ENCODE results near the gene AIF1L. TPM values are rescaled to one million over a fixed set of nuclear protein-coding genes. Genes with fewer than 3 reads are reported as not detected.

The AIF1L gene
- total and polyA plus RNA-seq, 2 of the 4 experiments (the other 2 are of a cell fraction) = 0.18 to 0.19 TPM

DNA sequence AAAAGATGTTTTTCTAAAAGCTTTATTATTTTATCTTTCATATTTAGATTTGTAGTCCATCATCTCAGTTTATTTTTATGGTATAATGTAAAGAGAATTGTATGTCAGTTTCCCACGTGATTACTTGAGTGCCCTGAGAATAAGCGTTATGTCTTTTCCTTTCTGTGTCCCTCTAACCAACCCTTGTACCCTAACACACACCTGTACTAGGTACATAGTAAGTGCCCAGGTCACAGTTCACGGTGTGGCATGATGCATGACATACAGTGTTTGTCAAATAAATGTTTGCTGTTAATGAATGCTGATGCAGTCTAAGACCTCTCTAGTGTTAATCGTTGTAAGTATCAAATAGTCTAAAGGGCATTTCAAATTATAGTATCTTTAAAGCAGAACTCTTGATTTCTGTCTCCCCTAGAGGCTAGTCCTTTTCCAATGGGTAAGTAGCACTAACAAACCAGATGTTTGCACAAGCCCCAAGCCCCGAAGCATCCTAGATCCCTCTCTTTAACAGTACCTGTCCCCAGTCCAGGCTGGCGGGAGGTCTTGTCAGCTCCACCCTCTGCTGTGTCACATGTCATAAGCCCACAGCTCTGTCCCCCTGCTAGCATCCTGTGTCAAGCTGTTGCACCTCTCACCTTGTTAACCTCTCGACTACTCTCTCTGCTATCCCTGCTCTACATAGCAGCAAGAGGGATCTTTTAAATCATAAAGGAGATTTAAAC is 52.8 kb downstream of the AIF1L start:
- no peak overlapping the region for H4K8ac ChIP-seq (ENCODE audit: low read depth in 2 of 2, low read length in 2 of 2)

More for the DNA sequence above, 52.8 kb downstream of the AIF1L start:
- no peak overlapping the region for H3K9ac ChIP-seq (ENCODE audit: low read depth, low read length)
- ATAC-seq (ENCODE audit: low read depth) (no peak), DNase-seq (no peak)
- H3K27ac ChIP-seq (ENCODE audit: insufficient read depth, low read length) = no peak overlapping the region
- no peaks in the 10 kb centered on the region for H3K4me1 ChIP-seq (ENCODE audit: control insufficient read depth, insufficient read depth, low read length)
- TF ChIP-seq MAFK (IDR thresholded peaks at IDR 0.05; ENCODE audit: low read depth, low read length) = no peak
- TF ChIP-seq NFE2L2 (IDR thresholded peaks at IDR 0.05; ENCODE audit: low read depth, low read length) = no peak
- TF ChIP-seq, protein P1, sequence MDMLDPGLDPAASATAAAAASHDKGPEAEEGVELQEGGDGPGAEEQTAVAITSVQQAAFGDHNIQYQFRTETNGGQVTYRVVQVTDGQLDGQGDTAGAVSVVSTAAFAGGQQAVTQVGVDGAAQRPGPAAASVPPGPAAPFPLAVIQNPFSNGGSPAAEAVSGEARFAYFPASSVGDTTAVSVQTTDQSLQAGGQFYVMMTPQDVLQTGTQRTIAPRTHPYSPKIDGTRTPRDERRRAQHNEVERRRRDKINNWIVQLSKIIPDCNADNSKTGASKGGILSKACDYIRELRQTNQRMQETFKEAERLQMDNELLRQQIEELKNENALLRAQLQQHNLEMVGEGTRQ (IDR thresholded peaks at IDR 0.05; ENCODE audit: low read depth, low read length) = no peak
- no peak for TF ChIP-seq POLR2A (IDR thresholded peaks at IDR 0.05; ENCODE audit: low read depth, low read length)
- no peak for TF ChIP-seq RFX5 (IDR thresholded peaks at IDR 0.05; ENCODE audit: low read depth, low read length)
- TF ChIP-seq, protein P2, sequence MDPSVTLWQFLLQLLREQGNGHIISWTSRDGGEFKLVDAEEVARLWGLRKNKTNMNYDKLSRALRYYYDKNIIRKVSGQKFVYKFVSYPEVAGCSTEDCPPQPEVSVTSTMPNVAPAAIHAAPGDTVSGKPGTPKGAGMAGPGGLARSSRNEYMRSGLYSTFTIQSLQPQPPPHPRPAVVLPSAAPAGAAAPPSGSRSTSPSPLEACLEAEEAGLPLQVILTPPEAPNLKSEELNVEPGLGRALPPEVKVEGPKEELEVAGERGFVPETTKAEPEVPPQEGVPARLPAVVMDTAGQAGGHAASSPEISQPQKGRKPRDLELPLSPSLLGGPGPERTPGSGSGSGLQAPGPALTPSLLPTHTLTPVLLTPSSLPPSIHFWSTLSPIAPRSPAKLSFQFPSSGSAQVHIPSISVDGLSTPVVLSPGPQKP (IDR thresholded peaks at IDR 0.05; ENCODE audit: borderline replicate concordance, low read depth, low read length) = no peak
- H2BK5ac ChIP-seq (ENCODE audit: low read depth, low read length, poor library complexity, severe bottlenecking) = no peak overlapping the region
- H3K27me3 ChIP-seq (ENCODE audit: control insufficient read depth, insufficient read depth, low read length) = no peaks in the 10 kb centered on the region
- dilution Hi-C loops (cut with HindIII; ENCODE audit: low sequenced_read_pairs, unreplicated experiment) (no loop called here), intact Hi-C loops (cut with micrococcal nuclease) (loop anchor here (10.0 kb wide), 1 partner anchor 326 kb away; no protein-coding TSS in a partner anchor), in situ Hi-C loops (cut with MboI; ENCODE audit: low sequenced_read_pairs) (loop anchor here (25.0 kb wide), 1 partner anchor 1188 kb away; no protein-coding TSS in a partner anchor)
- no peak overlapping the region for H2AFZ ChIP-seq (replicated peaks; ENCODE audit: low read length, poor library complexity)
- no CpG with 5 or more reads among the region's 7 CpGs for WGBS, 2 experiments (ENCODE audit: extremely low coverage in 2 of 2, insufficient read length in 1 of 2)
- H3K4me3 ChIP-seq (ENCODE audit: insufficient read depth, low read depth, low read length) = no peak overlapping the region
- H2BK120ac ChIP-seq (ENCODE audit: low read depth, low read length) = no peak overlapping the region
- H2BK20ac ChIP-seq (ENCODE audit: low read depth, low read length) = no peak overlapping the region
- no peak overlapping the region for H4K5ac ChIP-seq (ENCODE audit: low read depth, low read length)
- H3K4me2 ChIP-seq (ENCODE audit: low read depth, low read length) = no peak overlapping the region
- H2AK5ac ChIP-seq (ENCODE audit: low read depth, low read length) = no peak overlapping the region
- H3K14ac ChIP-seq (replicated peaks; ENCODE audit: low read depth, low read length) = no peak overlapping the region
- ChIA-PET CTCF (interaction anchor here (1.0 kb wide), 1 partner anchor 9 kb away, joined by 3 read pairs; no protein-coding TSS in a partner anchor), POLR2A (ENCODE audit: unreplicated experiment) (no interaction called here)
- BruUV-seq (replicated peaks) = no TSS peak
- H3K18ac ChIP-seq (ENCODE audit: low read depth, low read length) = no peak overlapping the region
- no peak overlapping the region for H2AK9ac ChIP-seq (replicated peaks; ENCODE audit: low read depth, low read length, poor library complexity)
- H2BK15ac ChIP-seq (ENCODE audit: low read depth, low read length) = no peak overlapping the region
- no peaks in the 10 kb centered on the region for H4K20me1 ChIP-seq (ENCODE audit: insufficient read depth, low read length)
- H4K91ac ChIP-seq (ENCODE audit: insufficient read depth, low read depth, low read length) = no peak overlapping the region
- no peaks in the 10 kb centered on the region; a peak in 2 of 4 replicates for H3K79me1 ChIP-seq (ENCODE audit: low read depth in 1 of 2, low read length in 2 of 2)
- no peaks in the 10 kb centered on the region for H3K9me1 ChIP-seq (ENCODE audit: insufficient read depth, low read length)
- H3K23ac ChIP-seq (ENCODE audit: low read depth, low read length) = no peak overlapping the region
- peaks cover 58% of the 10 kb centered on the region for H3K36me3 ChIP-seq (ENCODE audit: control insufficient read depth, insufficient read depth, low read length)
- no peaks in the 10 kb centered on the region for H3K9me3 ChIP-seq (ENCODE audit: control insufficient read depth, insufficient read depth, low read length)
- H3K56ac ChIP-seq (ENCODE audit: extremely low read depth, insufficient read depth, low read length) = no peak overlapping the region
- H3K4ac ChIP-seq (ENCODE audit: low read depth, low read length) = no peak overlapping the region

All from IMR-90 (cell line).